ENCODE data around the gene PCARE.

Gene PCARE

DNA sequence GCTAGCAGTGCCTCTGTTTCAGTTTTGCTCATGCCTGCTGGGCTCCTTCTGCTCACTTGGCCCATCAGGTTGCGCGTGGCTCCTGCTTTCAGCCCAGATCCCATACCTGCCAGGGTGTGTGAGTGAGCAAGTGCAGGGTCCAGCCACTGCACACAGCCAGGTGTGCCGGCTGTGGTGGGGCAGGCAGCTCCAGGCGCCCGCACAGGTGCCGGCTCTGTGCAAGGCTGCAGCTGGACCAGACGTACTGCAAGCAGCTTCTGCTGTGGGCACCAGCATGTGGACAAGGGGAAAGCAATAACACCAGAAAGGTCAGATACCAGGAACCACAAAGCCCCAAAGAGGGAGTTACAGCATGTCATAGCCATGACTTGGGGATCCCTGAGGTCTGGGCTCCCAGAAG, 5.6 kb upstream of the PCARE start:
- Mint-ChIP-seq H3K27ac (no peak overlapping the region), H3K4me3 (no peak overlapping the region), H3K36me3 (ENCODE audit: low read depth) (no peaks in the 10 kb centered on the region), H3K27me3 (no peaks in the 10 kb centered on the region), H3K4me1 (ENCODE audit: low read depth) (peaks cover 14% of the 10 kb centered on the region), H3K9me3 (peaks cover 15% of the 10 kb centered on the region)
- intact Hi-C loops (cut with micrococcal nuclease), result no loop called here

DNA sequence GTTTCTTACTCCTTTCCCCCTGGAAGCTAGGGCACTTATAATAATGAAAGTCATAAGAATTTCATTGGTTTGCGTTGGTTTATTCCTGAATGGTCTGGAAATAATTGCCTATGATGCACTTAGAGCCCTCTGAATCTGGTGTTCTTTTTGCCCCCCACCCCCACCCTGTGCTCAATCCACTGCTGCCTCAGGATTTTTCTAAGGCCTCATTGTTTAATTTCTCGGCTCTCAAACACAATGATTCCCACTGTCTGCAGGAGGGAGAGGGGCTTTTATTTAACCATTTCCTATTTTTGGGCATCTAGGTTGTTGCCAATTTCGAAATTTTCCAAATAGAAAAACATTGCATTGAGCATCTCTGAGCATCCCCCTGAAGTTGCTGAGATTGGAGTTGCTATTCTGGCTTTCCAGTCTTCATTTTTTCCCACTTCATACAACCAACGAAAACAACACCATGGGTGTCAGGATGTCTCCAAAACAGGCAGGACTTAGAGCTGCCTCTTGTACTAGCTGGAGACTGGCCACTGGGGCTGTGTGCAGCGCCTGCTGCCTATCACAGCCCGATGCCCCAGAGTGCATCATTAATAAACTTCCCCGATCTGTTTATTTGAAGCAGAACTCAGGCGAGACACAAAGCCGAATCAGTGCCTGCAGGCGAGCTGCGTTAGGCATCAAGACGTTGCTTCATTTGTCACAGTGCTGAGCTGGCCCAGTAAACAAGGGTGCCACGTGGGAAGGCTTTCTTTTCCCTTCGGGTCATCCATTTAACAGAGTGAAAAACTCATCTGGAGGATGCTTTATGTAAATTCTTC, 1.8 kb upstream of the PCARE start:
- Mint-ChIP-seq H3K9me3 (peaks cover 15% of the 10 kb centered on the region), H3K4me1 (ENCODE audit: low read depth) (peaks cover 14% of the 10 kb centered on the region), H3K36me3 (ENCODE audit: low read depth) (no peaks in the 10 kb centered on the region), H3K27me3 (no peaks in the 10 kb centered on the region), H3K4me3 (no peak overlapping the region), H3K27ac (no peak overlapping the region)
- intact Hi-C loops (cut with micrococcal nuclease), result no loop called here

DNA sequence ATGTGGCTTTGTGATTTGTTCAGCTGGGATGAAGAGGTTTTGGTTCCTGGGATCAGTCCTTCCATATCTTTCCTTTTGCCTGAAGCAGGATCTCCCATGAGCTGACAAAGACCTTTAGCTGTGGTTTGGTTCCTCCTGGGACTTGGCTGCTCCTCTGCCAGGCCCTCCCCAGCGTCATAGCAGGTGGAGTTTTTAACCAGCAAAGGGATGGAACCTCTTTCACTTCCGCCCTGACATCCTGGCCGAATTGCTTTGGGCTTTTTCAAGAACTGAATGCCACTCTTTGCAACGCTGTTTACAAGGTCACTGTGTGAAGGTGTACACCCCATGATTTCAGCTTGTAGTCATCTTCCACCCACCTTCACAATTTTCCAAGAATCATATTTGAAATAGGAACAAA, 390 bp downstream of the PCARE start:
- Mint-ChIP-seq H3K9me3 (peaks cover under 1% of the 10 kb centered on the region), H3K27ac (no peak overlapping the region), H3K36me3 (ENCODE audit: low read depth) (no peaks in the 10 kb centered on the region), H3K27me3 (no peaks in the 10 kb centered on the region), H3K4me1 (ENCODE audit: low read depth) (peaks cover 9% of the 10 kb centered on the region), H3K4me3 (no peak overlapping the region)
- intact Hi-C loops (cut with micrococcal nuclease), result no loop called here

GRCh38 chr2:29072971-29073725, 1.2 kb downstream of the PCARE start:
- Mint-ChIP-seq H3K36me3 (ENCODE audit: low read depth) (no peaks in the 10 kb centered on the region), H3K27me3 (no peaks in the 10 kb centered on the region), H3K4me1 (ENCODE audit: low read depth) (peaks cover 9% of the 10 kb centered on the region), H3K9me3 (no peaks in the 10 kb centered on the region), H3K27ac (no peak overlapping the region), H3K4me3 (no peak overlapping the region)
- intact Hi-C loops (cut with micrococcal nuclease), result no loop called here

GRCh38 chr2:29072251-29072650, 2.1 kb downstream of the PCARE start:
- Mint-ChIP-seq H3K4me1 (ENCODE audit: low read depth) (peaks cover 10% of the 10 kb centered on the region), H3K36me3 (ENCODE audit: low read depth) (no peaks in the 10 kb centered on the region), H3K27me3 (no peaks in the 10 kb centered on the region), H3K9me3 (no peaks in the 10 kb centered on the region), H3K27ac (no peak overlapping the region), H3K4me3 (no peak overlapping the region)
- intact Hi-C loops (cut with micrococcal nuclease), result no loop called here

DNA sequence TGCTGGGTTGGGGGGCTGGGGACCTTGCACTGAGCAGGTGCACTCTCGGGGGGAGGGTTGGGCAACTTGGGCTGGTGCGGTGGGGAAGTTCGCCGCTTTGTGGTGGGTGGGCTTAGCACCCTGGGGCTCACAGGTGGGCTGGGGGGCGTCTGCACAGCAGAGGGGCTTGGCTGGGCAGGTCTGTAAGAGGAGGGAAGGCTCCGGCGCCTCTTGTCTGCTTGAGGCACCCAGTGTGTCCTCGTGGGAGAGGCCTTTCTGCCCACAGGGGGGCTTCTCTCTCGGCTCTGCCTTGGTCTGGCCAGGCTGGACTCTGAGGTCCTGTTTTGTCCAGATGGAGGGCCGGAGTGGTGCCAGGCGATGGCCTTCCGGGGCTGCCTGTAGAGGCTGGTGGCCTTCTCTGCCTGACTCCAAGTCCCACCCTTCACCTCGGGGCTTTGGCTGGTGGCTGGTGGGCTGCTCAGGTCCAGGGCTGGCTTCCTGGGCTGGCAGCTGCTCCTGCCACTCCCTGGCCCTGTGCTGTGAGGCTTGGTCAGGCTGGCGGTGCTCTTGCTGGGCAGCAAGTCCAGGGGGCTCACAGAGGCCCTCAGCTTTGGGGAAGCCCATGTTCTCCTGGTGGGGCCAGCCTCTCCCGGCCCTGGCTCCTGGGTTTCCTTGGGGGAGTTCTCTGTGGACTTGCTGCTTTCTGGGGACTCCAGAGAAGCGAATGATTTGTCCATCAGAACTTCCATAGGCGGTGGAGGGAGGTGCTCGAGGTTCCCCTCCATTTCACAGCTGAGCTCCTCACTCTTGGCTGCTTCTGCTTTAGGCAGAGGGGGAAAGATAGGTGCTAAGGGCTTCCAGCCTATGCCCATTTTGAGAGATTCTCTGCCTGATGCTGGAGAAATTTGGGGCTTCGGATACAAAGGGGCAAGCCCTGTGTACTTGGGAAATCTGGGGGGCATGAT, 3.0 kb downstream of the PCARE start:
- Mint-ChIP-seq H3K27ac (no peak overlapping the region), H3K36me3 (ENCODE audit: low read depth) (no peaks in the 10 kb centered on the region), H3K4me3 (no peak overlapping the region), H3K27me3 (no peaks in the 10 kb centered on the region), H3K4me1 (ENCODE audit: low read depth) (peaks cover 20% of the 10 kb centered on the region), H3K9me3 (no peaks in the 10 kb centered on the region)
- intact Hi-C loops (cut with micrococcal nuclease), result no loop called here

- Mint-ChIP-seq H3K4me1 (ENCODE audit: low read depth) (peaks cover 22% of the 10 kb centered on the region), H3K27me3 (no peaks in the 10 kb centered on the region), H3K27ac (no peak overlapping the region), H3K36me3 (ENCODE audit: low read depth) (no peaks in the 10 kb centered on the region), H3K9me3 (no peaks in the 10 kb centered on the region), H3K4me3 (no peak overlapping the region)
- intact Hi-C loops (cut with micrococcal nuclease), result no loop called here
Measured at GRCh38 chr2:29070526-29070925, 3.8 kb downstream of the PCARE start.

DNA sequence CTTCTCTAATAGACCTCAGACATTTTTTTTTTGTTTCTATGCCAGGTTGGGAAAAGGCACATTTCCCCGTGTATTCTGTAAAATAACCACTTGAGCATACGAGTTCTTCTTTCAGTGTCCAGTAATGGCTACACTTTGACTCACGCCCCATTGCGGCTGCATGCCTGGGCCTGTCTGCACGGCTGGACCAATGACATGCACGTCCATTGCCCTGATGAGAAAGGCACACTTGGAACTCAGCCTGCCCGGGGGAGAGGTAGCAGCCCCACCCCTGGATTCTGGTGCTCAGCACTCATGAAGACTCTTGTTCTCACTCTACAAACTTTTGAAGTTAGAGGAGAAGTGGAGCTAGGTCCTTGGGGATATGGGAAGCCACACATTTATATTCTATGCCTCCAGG, 5.8 kb downstream of the PCARE start:
- H3K9me3 Mint-ChIP-seq, result no peaks in the 10 kb centered on the region
- peaks cover 13% of the 10 kb centered on the region for H3K4me1 Mint-ChIP-seq (ENCODE audit: low read depth)
- H3K27ac Mint-ChIP-seq, result no peak overlapping the region
- intact Hi-C loops (cut with micrococcal nuclease), result no loop called here
- H3K4me3 Mint-ChIP-seq, result no peak overlapping the region
- H3K36me3 Mint-ChIP-seq (ENCODE audit: low read depth), result no peaks in the 10 kb centered on the region
- no peaks in the 10 kb centered on the region for H3K27me3 Mint-ChIP-seq

DNA sequence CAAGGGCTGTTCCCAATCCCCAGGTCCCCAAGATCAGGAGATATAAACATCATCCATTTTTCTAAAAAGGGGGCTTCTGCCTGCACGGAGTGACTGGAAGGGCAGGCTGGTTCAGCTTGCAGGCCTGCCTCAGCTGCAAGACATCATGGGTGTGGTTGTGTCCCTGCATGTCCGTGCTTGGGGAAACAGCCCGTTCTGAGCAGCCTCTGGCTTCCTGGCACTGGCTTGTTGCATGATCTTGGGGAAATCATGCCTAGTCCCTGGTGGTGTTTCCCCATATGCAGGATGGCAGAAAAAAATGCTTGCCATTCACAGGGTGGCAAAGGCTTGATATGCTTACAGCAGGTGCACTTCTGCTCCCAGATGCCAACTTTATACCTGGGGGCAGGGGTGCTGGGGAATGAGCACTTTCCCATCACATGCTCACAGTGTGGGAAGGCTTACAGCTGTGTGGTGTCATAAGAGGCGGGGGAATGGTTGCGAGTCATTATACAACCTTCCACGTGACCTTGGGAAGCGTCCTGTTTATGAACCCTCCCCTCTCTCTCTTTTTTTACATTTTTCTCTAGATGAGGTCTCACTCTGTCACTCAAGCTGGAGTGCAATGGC, 7.2 kb downstream of the PCARE start:
- intact Hi-C loops (cut with micrococcal nuclease), result no loop called here
- Mint-ChIP-seq H3K9me3 (no peaks in the 10 kb centered on the region), H3K4me3 (no peak overlapping the region), H3K27ac (no peak overlapping the region), H3K4me1 (ENCODE audit: low read depth) (peaks cover 12% of the 10 kb centered on the region), H3K27me3 (no peaks in the 10 kb centered on the region), H3K36me3 (ENCODE audit: low read depth) (no peaks in the 10 kb centered on the region)

- H3K27me3 Mint-ChIP-seq, result no peaks in the 10 kb centered on the region
- no peak overlapping the region for H3K27ac Mint-ChIP-seq
- no peak overlapping the region for H3K4me3 Mint-ChIP-seq
- no peaks in the 10 kb centered on the region for H3K9me3 Mint-ChIP-seq
- H3K4me1 Mint-ChIP-seq (ENCODE audit: low read depth), result peaks cover 18% of the 10 kb centered on the region
- H3K36me3 Mint-ChIP-seq (ENCODE audit: low read depth), result no peaks in the 10 kb centered on the region
- intact Hi-C loops (cut with micrococcal nuclease), result no loop called here
Measured at GRCh38 chr2:29066271-29066860, 8.0 kb downstream of the PCARE start.

DNA sequence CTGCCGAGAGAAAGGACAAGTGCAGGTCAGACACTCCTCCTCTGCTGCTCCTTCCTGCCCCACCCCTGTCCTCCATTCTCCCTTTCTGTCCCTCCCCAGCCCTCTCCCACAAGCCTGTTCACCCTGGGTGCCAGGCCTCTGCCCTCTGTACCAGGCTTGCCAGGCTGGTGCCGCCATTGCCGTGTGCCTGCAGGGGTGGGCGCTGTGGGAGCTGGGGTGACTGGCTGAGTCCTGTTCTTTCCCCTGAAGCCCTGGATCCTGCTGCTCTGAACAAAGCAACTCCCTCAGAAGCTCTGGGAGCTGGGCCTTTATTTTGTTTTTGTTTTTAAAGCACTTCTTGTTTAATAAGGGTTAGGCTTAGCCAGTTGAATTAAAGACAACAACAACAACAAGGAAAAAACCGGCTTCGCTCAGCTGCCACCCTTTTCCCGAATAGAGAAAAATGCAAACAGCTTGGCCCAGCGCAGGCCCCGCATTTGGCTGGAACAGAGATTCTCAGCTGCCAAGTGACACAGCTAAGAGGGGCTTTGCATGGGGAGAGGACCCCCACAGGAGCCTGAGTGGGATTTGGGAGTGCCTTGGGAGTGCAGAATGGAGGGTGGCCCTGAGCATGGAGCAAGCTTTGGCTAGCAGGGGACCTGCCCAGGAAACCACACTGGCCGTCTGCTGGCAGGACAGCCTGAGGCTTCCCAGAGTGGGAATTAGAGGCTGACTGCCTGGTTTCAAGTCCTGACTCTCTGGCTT, 9.1 kb downstream of the PCARE start:
- intact Hi-C loops (cut with micrococcal nuclease), result no loop called here
- H3K36me3 Mint-ChIP-seq (ENCODE audit: low read depth), result no peaks in the 10 kb centered on the region
- H3K9me3 Mint-ChIP-seq, result no peaks in the 10 kb centered on the region
- no peak overlapping the region for H3K4me3 Mint-ChIP-seq
- H3K27ac Mint-ChIP-seq, result no peak overlapping the region
- peaks cover 20% of the 10 kb centered on the region for H3K4me1 Mint-ChIP-seq (ENCODE audit: low read depth)
- no peaks in the 10 kb centered on the region for H3K27me3 Mint-ChIP-seq

GRCh38 chr2:29064746-29065067, 9.6 kb downstream of the PCARE start:
- no peak overlapping the region for H3K27ac Mint-ChIP-seq
- H3K36me3 Mint-ChIP-seq (ENCODE audit: low read depth), result no peaks in the 10 kb centered on the region
- H3K4me3 Mint-ChIP-seq, result no peak overlapping the region
- H3K4me1 Mint-ChIP-seq (ENCODE audit: low read depth), result peaks cover 20% of the 10 kb centered on the region
- no peaks in the 10 kb centered on the region for H3K27me3 Mint-ChIP-seq
- intact Hi-C loops (cut with micrococcal nuclease), result no loop called here
- no peaks in the 10 kb centered on the region for H3K9me3 Mint-ChIP-seq

GRCh38 chr2:29064346-29064715, 10.0 kb downstream of the PCARE start:
- H3K4me1 Mint-ChIP-seq (ENCODE audit: low read depth), result peaks cover 20% of the 10 kb centered on the region
- no peaks in the 10 kb centered on the region for H3K9me3 Mint-ChIP-seq
- no peaks in the 10 kb centered on the region for H3K36me3 Mint-ChIP-seq (ENCODE audit: low read depth)
- H3K4me3 Mint-ChIP-seq, result no peak overlapping the region
- intact Hi-C loops (cut with micrococcal nuclease), result no loop called here
- no peaks in the 10 kb centered on the region for H3K27me3 Mint-ChIP-seq
- H3K27ac Mint-ChIP-seq, result no peak overlapping the region

Data from dendritic cell treated with granulocyte-macrophage colony-stimulating factor and Interleukin-4, amounts not matched to agents 40 ng/mL and 50 ng/mL, for 4 days (primary cell).